HepG2 (cell line): ENCODE measurements around the gene ILKAP. TPM values are rescaled to one million over a fixed set of nuclear protein-coding genes. Genes with fewer than 3 reads are reported as not detected.

Source experiments
- ATM ChIP-seq: fragments of 450-650 bp; IDR thresholded peaks from 2 replicates; pipeline ENCODE4 v1.7.1; 2017; ENCODE audit warnings: mild to moderate bottlenecking, borderline replicate concordance
- CSRNP2 ChIP-seq: sonication (generic); formaldehyde crosslinking; conservative IDR thresholded peaks from 2 replicates; pipeline ENCODE4 v1.8.0; 2022; ENCODE audit warnings: low read depth, missing genetic modification reagents
- ERF ChIP-seq: IDR thresholded peaks from 2 replicates; pipeline ENCODE4 v1.6.1; 2018; ENCODE audit warnings: missing biosample characterization, missing genetic modification reagents
- RERE ChIP-seq: IDR thresholded peaks from 2 replicates; pipeline ENCODE4 v1.6.1; 2016; ENCODE audit warnings: low read depth, missing genetic modification reagents, missing compliant biosample characterization
- TFDP1 ChIP-seq: IDR thresholded peaks from 2 replicates; pipeline ENCODE4 v1.6.1; 2016; ENCODE audit warnings: missing compliant biosample characterization, missing genetic modification reagents, borderline replicate concordance
- ZEB1 ChIP-seq: IDR thresholded peaks from 2 replicates; pipeline ENCODE4 v1.6.1; 2012; ENCODE audit warnings: mild to moderate bottlenecking, low read depth, inconsistent platforms; ENCODE audit not compliant: insufficient replicate concordance
- ZNF329 ChIP-seq: sonication (generic); formaldehyde crosslinking; IDR thresholded peaks from 2 replicates; pipeline ENCODE4 v1.9.0; 2021; ENCODE audit warnings: low read depth, mild to moderate bottlenecking, missing genetic modification reagents
- ZNF616 ChIP-seq: sonication (generic); formaldehyde crosslinking; IDR thresholded peaks from 2 replicates; pipeline ENCODE4 v1.5.0; 2020; ENCODE audit warnings: low read depth, mild to moderate bottlenecking, missing genetic modification reagents
- ZNF776 ChIP-seq: sonication (generic); formaldehyde crosslinking; IDR thresholded peaks from 2 replicates; pipeline ENCODE4 v1.4.0; 2020; ENCODE audit warnings: mild to moderate bottlenecking, missing genetic modification reagents
- polyA plus RNA-seq, 8 experiments: library from polyadenylated mRNA; depleted of rRNA in 3 of 8; stranded (reverse) in 7 of 8; unstranded in 1 of 8; fragments of >200 nt; fragmentation: Illumina TruSeq in 4 of 8; extraction: Trizol in 4 of 8; gene quantifications; 2 replicates each; pipeline versions ENCODE4 v1.2.1 to v1.2.3, GENCODE V29; 2011 to 2016; ENCODE audit warnings: low read depth in 4 of 8, missing spikeins in 1 of 8, mixed read lengths in 1 of 8; ENCODE audit not compliant: insufficient read depth in 1 of 8
- total RNA-seq, 5 experiments: library from RNA; depleted of rRNA; stranded (reverse); fragments of >200 nt; fragmentation: Illumina TruSeq; extraction: Trizol; gene quantifications; 2 replicates each; pipeline ENCODE4 v1.2.3, GENCODE V29; 2016; ENCODE audit warnings: low read depth in 1 of 5
- TF ChIP-seq, protein P1 (sequence below), 2 experiments: sonication (generic) in 1 of 2; formaldehyde crosslinking in 1 of 2; IDR thresholded peaks; 2 replicates each; pipeline versions ENCODE4 v1.4.0 to v1.6.1; 2016 to 2020; ENCODE audit warnings: borderline replicate concordance in 1 of 2, low read depth in 1 of 2, mild to moderate bottlenecking in 1 of 2, missing genetic modification reagents in 1 of 2
- TF ChIP-seq, protein P2 (sequence below): sonication (generic); formaldehyde crosslinking; IDR thresholded peaks from 2 replicates; pipeline ENCODE4 v1.5.0; 2020; ENCODE audit warnings: missing genetic modification reagents

The ILKAP gene
- total and polyA plus RNA-seq, 2 of the 13 experiments (the other 11 are each of a cell fraction or from before 2014, with no cell fraction given): 29.6 to 33.1 TPM

- TF ChIP-seq RERE (no peak), ZEB1 (no peak), CSRNP2 (CRISPR knock-in tag) (no peak), TFDP1 (CRISPR knock-in tag) (no peak), ZNF776 (CRISPR knock-in tag) (no peak), ZNF616 (CRISPR knock-in tag) (no peak), ZNF329 (no peak), ERF (CRISPR knock-in tag) (no peak), ATM (no peak)
- TF ChIP-seq, protein P1, sequence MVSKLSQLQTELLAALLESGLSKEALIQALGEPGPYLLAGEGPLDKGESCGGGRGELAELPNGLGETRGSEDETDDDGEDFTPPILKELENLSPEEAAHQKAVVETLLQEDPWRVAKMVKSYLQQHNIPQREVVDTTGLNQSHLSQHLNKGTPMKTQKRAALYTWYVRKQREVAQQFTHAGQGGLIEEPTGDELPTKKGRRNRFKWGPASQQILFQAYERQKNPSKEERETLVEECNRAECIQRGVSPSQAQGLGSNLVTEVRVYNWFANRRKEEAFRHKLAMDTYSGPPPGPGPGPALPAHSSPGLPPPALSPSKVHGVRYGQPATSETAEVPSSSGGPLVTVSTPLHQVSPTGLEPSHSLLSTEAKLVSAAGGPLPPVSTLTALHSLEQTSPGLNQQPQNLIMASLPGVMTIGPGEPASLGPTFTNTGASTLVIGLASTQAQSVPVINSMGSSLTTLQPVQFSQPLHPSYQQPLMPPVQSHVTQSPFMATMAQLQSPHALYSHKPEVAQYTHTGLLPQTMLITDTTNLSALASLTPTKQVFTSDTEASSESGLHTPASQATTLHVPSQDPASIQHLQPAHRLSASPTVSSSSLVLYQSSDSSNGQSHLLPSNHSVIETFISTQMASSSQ (IDR thresholded peaks at IDR 0.05; ENCODE audit: low read depth): no peak
- TF ChIP-seq, protein P1 (CRISPR knock-in tag; IDR thresholded peaks at IDR 0.05; ENCODE audit: borderline replicate concordance): no peak
- TF ChIP-seq, protein P2, sequence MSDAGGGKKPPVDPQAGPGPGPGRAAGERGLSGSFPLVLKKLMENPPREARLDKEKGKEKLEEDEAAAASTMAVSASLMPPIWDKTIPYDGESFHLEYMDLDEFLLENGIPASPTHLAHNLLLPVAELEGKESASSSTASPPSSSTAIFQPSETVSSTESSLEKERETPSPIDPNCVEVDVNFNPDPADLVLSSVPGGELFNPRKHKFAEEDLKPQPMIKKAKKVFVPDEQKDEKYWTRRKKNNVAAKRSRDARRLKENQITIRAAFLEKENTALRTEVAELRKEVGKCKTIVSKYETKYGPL (CRISPR knock-in tag): no peak
These were observed 633 bp upstream of the ILKAP start (continued) for GRCh38 chr2:238203973-238204683.
